ENCODE data around the gene TRAFD1.

Gene TRAFD1

DNA sequence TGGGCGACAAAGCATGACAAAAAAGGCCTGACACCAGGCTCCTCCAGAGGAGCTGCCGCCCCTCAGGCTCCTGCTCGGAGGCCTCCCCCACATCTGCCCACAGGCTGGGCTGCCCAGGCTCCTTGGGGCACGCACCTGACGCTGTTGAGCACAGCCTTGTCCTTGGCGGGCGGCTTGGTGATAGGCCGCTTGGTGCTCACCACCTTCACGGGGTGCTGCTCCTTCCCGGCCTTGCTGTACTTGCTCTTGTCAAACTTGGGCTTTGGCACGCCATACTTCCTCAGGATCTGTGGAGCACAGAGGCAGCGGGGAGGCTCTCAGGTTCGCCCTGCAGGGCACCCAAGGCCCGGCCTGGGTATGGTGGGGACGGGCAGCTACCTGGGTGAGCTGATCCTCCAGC lies 53.4 kb downstream of the TRAFD1 start:
- DNase-seq: no peak

DNA sequence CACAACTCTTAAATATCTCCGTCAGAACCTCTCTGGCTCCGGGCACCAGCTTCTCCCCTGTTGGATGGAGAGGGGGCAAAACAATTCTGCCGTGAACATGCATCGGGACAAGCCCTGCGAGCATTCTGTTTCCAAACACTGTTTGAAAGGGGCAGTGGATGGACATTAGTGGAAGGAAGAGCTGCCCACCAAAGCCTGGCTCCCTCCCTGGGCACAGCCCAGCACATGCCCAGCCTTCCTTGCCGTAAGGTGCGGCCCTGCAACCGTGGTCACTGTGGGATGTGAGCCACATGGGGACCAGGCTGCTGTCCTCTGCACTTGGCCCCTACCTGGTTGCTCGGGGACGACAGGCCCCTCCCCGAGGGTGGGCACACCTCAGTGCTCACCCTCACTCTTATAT lies 54.0 kb downstream of the TRAFD1 start:
- no peak for DNase-seq

DNA sequence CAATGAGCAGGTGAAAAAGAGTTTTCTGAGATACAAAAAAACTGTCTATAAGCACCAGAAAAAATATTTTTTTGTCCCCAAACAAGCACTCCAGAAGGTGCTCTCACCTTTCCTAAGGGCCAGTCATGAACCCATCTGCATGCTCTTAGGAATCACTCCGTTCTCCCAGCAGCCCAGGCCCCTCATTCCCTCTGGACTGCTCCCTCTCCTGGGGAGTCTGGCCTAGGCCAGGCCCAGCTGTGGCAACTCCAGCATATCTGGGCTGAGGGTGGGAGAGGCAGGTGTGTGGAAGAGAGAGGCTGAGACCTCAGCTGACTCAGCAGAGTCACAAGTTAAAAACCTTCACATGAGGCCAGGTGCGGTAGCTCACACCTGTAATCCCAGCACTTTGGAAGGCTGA lies 54.6 kb downstream of the TRAFD1 start:
- DNase-seq: no peak

DNA sequence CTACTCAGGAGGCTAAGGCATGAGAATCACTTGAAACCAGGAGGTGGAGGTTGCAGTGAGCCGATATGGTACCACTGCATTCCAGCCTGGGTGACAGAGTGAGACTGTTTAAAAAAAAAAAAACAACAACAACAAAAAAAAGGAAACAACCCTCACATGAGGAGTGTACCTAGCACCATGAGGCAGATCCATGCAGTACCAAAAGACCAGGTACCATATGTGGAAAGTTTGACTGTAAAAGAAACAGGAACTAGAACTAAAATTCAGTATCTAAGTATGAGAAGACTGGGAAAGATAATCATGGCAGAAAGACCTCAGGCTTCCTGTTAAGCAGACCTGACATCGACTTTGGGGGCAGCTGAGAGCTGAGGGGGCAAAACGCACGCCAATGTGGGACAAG lies 55.1 kb downstream of the TRAFD1 start:
- no peak for DNase-seq

DNA sequence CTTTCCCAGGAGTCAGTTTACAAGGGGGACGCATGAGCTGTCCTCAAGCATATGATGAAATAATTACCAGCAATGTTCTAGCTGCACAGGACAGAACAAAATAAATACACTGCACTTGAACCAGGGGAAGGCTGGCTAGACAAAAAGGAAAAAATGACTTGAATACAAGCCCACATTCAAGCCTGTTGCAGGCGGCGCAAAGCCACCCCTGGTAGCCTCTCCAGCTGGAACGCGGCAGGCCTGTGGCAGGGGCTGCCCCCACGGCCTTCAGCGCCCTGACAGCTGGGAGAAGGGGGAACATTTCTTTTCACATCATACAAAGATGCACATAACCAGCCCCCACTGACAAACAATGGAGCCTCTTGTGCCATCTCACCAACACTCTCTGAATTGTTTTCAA lies 57.1 kb downstream of the TRAFD1 start:
- no peak for DNase-seq

DNA sequence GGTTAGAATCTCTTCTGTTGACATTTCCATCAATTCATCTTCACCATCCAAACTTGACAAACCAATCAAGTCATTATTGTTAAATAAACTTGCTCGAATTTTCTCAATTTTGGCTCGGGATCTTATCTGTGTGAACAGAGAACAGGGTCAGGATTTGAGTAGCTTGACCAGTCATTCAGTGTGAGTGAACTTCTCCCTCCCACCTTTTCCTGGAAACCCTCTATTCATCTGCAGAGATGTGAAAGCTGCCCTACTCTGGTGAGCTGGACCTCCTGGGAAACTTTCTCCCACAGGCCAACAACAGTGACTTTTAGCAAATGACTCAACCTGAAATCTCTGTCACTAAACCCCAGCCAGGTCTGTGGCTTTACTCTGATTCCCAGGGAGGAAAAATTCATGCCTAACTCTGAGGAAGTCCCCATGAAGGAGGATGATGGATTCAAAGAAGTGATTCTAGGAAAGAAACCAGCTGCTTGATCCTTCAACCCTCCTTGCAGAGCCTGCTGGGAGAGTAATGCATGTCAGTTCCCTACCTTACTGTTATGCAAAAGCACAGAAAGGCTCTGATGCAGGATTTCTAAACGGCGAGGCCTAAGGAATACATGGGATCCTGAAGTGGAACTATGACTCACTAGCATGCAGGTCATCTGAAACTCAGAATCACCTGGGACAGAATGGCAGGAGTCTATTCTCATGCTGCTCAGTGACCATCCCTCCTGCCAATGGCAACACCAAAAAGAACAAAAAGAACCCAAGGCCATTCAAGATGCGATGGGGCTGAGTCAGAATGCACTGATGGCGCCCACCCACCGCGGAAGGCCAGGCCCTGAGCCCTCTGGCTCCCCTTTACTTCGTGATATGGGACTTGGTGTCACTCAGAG lies 58.0 kb downstream of the TRAFD1 start:
- no peak for DNase-seq

DNA sequence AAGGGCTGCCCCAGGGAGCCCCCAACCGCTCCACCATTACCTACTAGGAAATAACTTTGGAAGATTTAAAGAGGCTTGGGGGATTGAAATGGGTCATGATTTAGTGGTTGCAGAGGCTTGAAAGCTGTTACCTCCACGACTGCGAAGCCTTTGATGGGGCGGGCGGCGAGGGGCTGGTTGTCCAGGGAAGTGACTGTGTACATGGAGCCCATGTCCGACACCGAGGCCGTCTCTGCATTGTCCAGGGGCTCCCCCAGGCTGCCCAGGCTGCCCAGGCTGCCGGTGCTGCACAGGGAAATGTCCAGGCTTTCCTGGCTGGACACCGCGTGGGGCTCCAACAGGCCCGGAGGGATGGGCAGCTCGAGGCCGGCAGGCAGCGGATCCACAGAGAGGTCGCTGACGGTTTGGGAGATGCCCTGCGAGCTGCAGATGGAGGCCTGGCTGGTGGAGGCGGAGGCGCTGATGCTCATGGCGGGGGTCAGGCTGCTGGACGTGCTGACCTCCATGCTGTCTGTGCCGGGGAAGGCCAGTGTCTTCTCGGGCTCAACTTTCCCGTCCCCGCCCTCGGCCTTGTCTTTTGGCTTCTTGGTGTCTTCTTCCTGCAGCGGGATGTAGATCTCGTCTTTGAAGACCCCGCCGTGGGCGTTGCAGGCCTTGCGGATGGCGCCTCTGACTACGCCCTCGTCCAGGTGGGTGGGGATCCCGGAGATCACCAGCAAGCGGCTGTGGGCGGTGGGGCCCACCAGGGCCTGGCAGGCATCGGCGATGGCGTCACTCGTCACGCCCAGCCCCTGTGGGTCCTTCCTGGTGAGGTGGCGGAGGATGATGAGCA lies 58.9 kb downstream of the TRAFD1 start:
- no peak for DNase-seq

DNA sequence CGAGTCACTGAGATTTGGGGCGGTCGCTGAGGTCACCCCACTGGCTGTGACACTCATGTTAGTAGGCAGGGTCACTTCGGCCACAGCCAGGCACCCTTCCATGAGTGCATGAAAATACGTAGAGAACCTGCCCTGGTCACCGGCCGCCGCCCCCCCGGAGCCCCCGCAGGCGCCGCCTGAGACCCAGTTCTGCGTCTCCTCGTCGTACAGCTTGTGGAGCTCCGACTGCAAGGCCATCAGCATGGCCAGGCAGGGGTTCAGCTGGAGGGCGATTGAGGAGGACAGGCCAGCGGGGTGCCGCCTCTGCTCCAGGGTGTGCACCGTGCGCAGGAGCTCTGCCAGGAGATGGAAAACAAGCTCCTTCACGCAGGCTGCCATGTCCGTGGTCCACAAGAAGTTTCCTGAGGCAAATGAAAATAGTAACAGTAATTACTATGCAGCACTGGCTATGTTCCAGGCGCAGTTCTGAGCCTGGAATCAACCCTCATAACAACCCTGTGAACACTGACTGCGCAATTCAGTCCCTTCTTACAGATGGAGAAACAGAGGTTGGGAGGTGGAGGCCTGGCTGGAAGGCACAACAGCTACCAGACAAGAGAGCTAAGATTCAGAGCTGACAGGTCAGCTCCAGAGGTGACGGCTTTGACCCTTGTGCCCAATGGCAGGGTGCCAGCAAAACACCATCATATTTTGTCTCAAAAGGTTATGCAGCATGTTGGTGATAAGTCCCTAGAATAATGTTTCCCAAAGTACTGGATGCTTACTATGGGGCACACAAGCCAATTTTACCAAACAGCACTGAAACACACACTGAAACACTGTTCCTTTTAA lies 59.9 kb downstream of the TRAFD1 start:
- no peak for DNase-seq

DNA sequence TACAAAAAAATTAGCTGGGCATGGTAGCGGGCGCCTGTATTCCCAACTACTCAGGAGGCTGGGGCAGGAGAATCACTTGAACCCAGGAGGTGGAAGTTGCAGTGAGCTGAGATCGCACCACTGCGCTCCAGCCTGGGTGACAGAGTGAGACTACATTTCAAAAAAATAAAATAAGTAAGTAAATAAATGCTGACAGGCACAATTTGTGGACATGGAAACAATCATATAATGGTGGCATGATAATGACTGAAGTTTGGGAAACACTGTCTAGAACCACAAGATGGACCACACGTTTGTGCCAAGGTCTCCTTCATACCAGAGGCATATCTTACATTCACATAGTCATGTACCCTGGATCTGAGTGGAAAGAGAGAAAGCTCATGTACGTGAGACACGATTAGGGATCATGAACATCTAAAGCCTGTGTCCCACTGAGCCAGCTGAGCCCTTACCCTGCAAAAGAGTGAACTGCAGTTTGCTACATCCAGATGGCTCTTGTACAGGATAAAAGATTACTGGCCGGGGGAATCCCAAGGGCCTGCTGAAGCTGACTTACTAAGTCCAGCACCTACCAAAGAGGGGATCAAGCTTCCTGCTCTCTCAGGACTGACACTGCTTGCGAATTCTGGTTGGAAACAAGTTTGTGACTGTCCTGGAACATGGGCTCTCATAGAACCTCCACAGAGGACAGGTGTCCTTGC lies 62.9 kb downstream of the TRAFD1 start:
- DNase-seq: no peak

DNA sequence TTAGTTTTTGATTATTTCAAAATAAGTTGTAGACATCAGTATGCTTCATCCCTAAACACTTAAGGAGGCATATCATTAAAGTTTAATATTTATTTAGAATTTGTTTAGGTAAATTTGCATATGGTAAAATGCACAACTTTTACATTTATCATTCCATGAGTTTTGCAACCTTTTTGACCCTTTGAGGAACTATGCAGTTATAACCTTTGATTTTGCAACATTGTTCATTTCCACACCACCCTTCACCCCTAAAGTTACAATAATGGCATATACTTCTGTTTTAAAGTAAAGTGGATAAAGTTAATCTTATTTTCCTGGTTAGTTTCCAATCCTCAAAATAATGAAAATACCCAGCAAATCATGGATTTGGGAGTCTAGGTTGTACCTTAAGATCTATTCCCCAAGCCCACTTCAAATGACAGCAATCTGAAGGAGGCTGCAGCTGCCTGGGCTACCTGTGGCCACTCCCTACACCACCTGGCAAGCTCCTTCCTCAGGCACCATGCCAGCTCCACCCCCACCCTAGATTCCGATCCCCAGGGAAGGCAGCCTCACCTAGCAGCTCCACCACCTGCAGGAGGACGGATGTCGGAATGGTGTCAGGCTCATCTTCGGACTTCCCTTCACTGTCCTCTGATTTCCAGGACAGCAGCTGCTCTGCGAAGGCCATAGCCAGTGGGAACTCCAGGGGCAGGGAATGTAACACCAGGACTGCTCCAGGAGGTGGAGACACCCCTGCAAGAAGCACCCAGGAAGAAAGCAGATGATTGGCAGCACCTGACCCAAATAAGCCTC lies 65.1 kb downstream of the TRAFD1 start:
- no peak for DNase-seq

DNA sequence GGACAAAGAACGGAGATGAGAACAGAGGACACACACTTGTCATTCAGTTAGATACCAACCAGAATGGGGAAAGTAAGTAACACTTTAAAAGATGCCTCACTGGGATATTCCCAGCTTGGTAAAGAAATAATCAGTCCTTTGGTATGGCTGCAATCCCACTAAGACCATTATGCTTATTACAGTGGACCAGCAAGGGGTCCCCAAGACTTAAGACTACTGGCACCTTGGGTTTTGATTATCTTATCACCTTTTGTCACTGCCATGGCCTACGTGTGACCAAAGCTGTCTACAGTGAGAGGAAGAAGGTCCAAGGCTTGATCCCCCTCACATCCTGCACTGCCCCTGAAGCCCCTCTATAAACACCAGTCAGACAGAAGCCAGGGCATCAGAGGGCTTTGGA lies 65.8 kb downstream of the TRAFD1 start:
- DNase-seq: no peak

DNA sequence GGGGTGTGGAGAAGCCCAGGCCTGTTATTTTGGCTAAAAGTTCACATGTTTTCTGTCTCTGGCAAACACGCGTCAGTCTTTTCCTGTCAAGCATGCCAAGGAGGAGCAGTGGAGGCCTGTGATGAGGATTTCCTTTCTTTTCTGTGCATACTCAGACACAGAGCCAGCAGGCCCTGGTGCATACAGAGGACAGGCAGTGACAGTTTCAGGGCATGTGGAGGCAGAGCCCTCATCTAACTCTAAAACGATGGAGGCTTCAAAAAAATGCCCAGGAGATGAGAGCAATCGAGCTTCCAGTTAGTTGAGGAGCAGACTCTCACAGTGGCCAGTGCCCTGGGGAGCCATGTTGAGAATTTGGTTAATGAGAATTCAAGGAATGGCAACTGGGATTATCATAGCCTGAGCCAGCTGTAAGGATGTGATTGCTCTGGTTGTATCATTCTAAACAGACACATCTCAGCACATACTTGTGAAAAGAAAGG lies 66.5 kb downstream of the TRAFD1 start:
- no peak for DNase-seq

DNA sequence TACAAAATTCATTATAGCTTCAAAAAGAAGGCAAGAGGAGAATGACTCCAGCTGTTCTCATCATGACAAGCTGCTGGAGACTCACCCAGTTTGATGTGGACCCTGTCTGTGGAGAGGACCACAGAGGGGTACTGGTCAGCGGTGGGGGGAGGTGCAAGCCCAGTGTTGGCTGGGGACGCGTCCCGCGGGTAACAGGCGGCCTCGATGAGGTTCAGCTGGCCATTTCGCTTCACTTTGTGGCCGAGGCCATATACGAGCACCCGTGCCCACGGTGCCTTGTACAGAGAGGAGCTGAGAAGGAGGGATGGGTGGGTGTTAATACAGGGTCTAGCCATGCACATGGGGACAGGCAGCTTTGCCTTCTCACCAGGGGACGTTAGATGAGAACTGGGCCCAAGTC lies 67.1 kb downstream of the TRAFD1 start:
- DNase-seq: no peak

DNA sequence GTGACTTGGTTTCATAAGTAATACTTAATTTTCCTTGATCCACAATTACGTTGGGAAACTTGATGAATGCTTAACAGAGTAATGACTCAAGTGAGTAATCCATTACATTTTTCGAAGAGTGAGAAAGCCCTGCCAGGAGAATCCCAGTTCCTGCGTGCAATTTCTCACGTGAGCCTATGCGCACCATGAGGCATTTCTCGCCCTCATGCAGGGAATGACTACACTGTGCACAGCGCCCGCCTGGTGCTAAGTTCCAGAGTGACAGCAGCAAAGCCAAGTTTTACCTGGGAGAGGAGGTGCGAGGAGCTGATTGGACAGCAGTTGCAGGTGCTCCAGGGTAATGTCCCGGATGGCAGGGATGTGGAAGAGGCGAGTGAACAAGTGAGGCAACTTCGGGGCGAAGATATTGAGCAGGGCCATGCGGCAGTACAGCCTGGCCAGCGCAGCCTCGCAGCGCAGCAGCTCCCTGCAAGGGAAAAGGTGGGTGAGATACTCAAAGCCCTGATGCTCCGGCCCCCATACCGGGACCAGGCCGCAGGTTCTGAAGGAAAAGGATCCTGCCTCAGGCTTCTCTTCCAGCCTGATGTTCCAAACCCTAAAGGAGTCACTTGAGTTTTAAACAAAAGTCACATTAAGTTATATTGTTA lies 69.4 kb downstream of the TRAFD1 start:
- DNase-seq: no peak

DNA sequence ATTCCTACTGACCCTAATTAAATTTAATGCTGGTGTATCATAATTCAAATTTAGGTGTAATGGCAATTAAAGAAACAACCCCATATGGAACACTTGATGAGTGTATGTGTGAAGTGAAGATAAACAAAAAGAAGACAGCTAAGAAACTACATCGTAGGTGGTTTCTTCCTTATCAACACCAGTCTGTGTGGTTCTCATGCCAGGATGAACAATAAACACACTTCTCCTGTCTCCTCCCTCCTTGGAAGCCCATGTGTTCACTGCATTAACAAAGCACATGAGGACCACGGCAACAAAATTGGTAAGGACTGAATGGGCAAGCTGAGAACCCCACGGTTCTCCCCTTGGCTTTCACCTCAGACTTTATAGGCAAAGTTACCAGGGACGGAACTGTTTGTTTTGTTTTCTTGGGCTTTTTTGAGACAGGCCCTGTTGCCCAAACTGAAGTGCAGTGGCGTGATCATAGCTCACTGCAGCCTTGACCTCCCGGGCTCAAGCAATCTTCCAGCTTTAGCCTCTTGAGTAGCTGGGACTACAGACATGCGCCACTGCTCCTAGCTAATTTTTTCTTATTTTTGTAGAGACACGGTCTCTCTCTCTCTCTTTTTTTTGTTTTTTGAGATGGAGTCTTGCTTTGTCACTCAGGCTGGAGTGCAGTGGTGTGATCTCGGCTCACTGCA lies 71.0 kb downstream of the TRAFD1 start:
- no peak for DNase-seq

DNA sequence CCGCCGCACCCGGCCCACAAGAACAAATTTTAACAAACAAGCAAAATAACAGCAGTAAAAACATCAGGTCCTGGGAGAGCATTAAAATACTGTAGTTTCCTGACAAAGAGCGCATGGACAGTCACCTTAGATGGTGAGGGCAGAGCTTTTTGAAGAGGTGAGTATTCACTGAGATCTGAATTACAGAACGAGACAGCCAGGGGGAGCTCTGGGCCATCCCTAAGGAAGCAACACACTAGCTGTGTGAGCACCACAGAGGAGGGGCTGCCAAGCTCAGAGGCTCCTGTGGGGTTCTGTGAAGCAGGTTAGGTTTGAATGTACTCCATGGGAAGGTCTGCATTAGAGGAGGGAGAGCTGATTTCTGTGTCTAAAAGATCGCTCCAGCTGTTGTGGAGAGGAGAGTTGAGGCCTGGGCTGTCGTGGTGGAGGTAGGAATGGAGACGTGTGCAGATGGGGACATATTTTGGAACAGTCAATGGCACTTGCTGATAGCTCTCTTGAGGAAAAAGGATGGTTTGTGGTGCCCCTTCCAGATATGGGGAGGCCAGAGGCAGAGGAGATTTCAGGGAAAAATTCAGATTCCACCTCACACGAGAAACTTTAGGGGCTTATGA lies 72.9 kb downstream of the TRAFD1 start:
- DNase-seq: peak; percentile 51

DNA sequence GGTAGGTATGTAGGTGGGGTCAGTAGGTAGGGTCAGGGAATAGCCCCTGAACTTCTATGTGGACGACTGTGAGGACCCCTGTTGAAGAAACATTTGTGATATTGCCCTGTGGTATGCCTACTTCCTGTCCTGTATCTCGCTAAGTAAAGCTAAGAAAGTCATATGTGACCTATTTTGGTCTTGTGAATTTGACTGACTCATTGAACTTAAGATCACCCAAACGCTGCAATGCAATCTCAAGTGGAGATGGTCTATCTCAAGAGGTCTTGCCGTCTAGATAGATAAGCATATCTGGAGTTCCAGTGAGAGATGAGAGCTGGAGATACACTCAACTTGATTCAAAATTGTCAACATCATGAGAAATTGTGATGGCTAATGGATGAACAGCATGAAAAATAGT lies 73.8 kb downstream of the TRAFD1 start:
- no peak for DNase-seq
